ENCODE results near the gene APP. TPM values are rescaled to one million over a fixed set of nuclear protein-coding genes. Genes with fewer than 3 reads are reported as not detected.

The APP gene
- total RNA-seq, 8 experiments from 2014 or later, result 252 to 1,066 (median 518) TPM

- H3K4me3 ChIP-seq, result no peak overlapping the region
- in situ Hi-C loops (cut with MboI; ENCODE audit: low pct_unique_long_range_greater_than_20kb in 2 of 9, low sequenced_read_pairs in 9 of 9, unreplicated experiment in 9 of 9), result loop anchor here in 1 of 9 experiments (10.0 to 25.0 kb wide), 2 partner anchors 58 to 251 kb away; partner anchors contain the start of gene MRPL39
- 8 to 89% (median 49%) methylated on average over 1 of the region's 1 CpG; no CpG with 5 or more reads in 2 of the 10 experiments for WGBS, 10 experiments
These were observed 307.5 kb downstream of the APP start for GRCh38 chr21:25863031-25863430.

GRCh38 chr21:25862596-25862995, 308.0 kb downstream of the APP start:
- ATAC-seq (replicated peaks in 6 of 8), result peak in 1 of 8 experiments; percentile 25
- 40 to 100% (median 69%) methylated on average over 1 of the region's 1 CpG for WGBS, 10 experiments
- in situ Hi-C loops (cut with MboI; ENCODE audit: low pct_unique_long_range_greater_than_20kb in 2 of 9, low sequenced_read_pairs in 9 of 9, unreplicated experiment in 9 of 9), result loop anchor here in 1 of 9 experiments (10.0 to 25.0 kb wide), 2 partner anchors 58 to 250 kb away; partner anchors contain the start of gene MRPL39
- Histone ChIP-seq H3K4me3 (no peak overlapping the region), H3K4me1 (replicated peaks in 1 of 2) (peaks cover 14 to 37% of the 10 kb centered on the region in 2 donors), H3K27ac (no peak overlapping the region)

More at GRCh38 chr21:25863031-25863430, 307.5 kb downstream of the APP start:
- Histone ChIP-seq H3K27ac (no peak overlapping the region), H3K4me1 (replicated peaks in 1 of 2) (peaks cover 16 to 37% of the 10 kb centered on the region in 2 donors)
- no peak for ATAC-seq (replicated peaks in 6 of 8)

- Histone ChIP-seq H3K27ac (no peak overlapping the region), H3K4me1 (replicated peaks in 1 of 2) (peaks cover 13 to 35% of the 10 kb centered on the region in 2 donors), H3K4me3 (no peak overlapping the region)
- peak in 3 of 8 experiments; percentile 19 to 21 (median 20) for ATAC-seq (replicated peaks in 6 of 8)
- WGBS, 10 experiments, result 7 to 100% (median 83%) methylated on average over 1 to 3 of the region's 3 CpGs; no CpG with 5 or more reads in 2 of the 10 experiments
- in situ Hi-C loops (cut with MboI; ENCODE audit: low pct_unique_long_range_greater_than_20kb in 2 of 9, low sequenced_read_pairs in 9 of 9, unreplicated experiment in 9 of 9), result loop anchor here in 1 of 9 experiments (10.0 to 25.0 kb wide), 2 partner anchors 57 to 250 kb away; partner anchors contain the start of gene MRPL39
These were observed 308.5 kb downstream of the APP start for GRCh38 chr21:25862112-25862511.

- Histone ChIP-seq H3K4me3 (no peak overlapping the region), H3K4me1 (replicated peaks in 1 of 2) (peaks cover 13 to 32% of the 10 kb centered on the region in 2 donors), H3K27ac (peak overlapping the region in 1 of 2 donors; percentile 49)
- 11 to 76% (median 46%) methylated on average over 2 to 5 of the region's 5 CpGs for WGBS, 10 experiments
- ATAC-seq (replicated peaks in 6 of 8), result peak in 5 of 8 experiments; percentile 81 to 98 (median 97)
- in situ Hi-C loops (cut with MboI; ENCODE audit: low pct_unique_long_range_greater_than_20kb in 2 of 9, low sequenced_read_pairs in 9 of 9, unreplicated experiment in 9 of 9), result loop anchor here in 1 of 9 experiments (25.0 kb wide), 1 partner anchor 247 kb away; the partner anchor contains the start of gene MRPL39
These were observed 311.2 kb downstream of the APP start for GRCh38 chr21:25859235-25859929.

GRCh38 chr21:25858325-25858724, 312.2 kb downstream of the APP start:
- no peak overlapping the region for H3K4me3 ChIP-seq
- peak in 3 of 8 experiments; percentile 65 to 96 (median 72) for ATAC-seq (replicated peaks in 6 of 8)
- H3K27ac ChIP-seq, result no peak overlapping the region
- 50 to 100% (median 100%) methylated on average over 1 to 3 of the region's 3 CpGs; no CpG with 5 or more reads in 2 of the 10 experiments for WGBS, 10 experiments
- in situ Hi-C loops (cut with MboI; ENCODE audit: low pct_unique_long_range_greater_than_20kb in 2 of 9, low sequenced_read_pairs in 9 of 9, unreplicated experiment in 9 of 9), result loop anchor here in 1 of 9 experiments (25.0 kb wide), 1 partner anchor 246 kb away; the partner anchor contains the start of gene MRPL39
- peaks cover 13 to 32% of the 10 kb centered on the region in 2 donors for H3K4me1 ChIP-seq (replicated peaks in 1 of 2)

- WGBS, 10 experiments, result 26 to 86% (median 71%) methylated on average over 1 to 6 of the region's 6 CpGs
- in situ Hi-C loops (cut with MboI; ENCODE audit: low pct_unique_long_range_greater_than_20kb in 2 of 9, low sequenced_read_pairs in 9 of 9, unreplicated experiment in 9 of 9), result loop anchor here in 1 of 9 experiments (25.0 kb wide), 1 partner anchor 245 kb away; the partner anchor contains the start of gene MRPL39
- H3K4me3 ChIP-seq, result no peak overlapping the region
- peak in 3 of 8 experiments; percentile 17 to 43 (median 22) for ATAC-seq (replicated peaks in 6 of 8)
- H3K4me1 ChIP-seq (replicated peaks in 1 of 2), result peaks cover 13 to 32% of the 10 kb centered on the region in 2 donors
- H3K27ac ChIP-seq, result no peak overlapping the region
These were observed 313.1 kb downstream of the APP start for GRCh38 chr21:25857308-25858074.

- no peak overlapping the region for H3K27ac ChIP-seq
- ATAC-seq (replicated peaks in 6 of 8), result no peak
- WGBS, 10 experiments, result 18 to 94% (median 83%) methylated on average over 2 to 4 of the region's 5 CpGs; no CpG with 5 or more reads in 4 of the 10 experiments
- in situ Hi-C loops (cut with MboI; ENCODE audit: low pct_unique_long_range_greater_than_20kb in 2 of 9, low sequenced_read_pairs in 9 of 9, unreplicated experiment in 9 of 9), result loop anchor here in 1 of 9 experiments (25.0 kb wide), 1 partner anchor 243 kb away; the partner anchor contains the start of gene MRPL39
- peaks cover 14 to 33% of the 10 kb centered on the region in 2 donors for H3K4me1 ChIP-seq (replicated peaks in 1 of 2)
- H3K4me3 ChIP-seq, result no peak overlapping the region
These were observed 315.0 kb downstream of the APP start for GRCh38 chr21:25855576-25855975.

GRCh38 chr21:25850126-25850842, 320.3 kb downstream of the APP start:
- in situ Hi-C loops (cut with MboI; ENCODE audit: low pct_unique_long_range_greater_than_20kb in 2 of 9, low sequenced_read_pairs in 9 of 9, unreplicated experiment in 9 of 9), result loop anchor here in 1 of 9 experiments (25.0 kb wide), 1 partner anchor 238 kb away; the partner anchor contains the start of gene MRPL39
- H3K4me3 ChIP-seq, result no peak overlapping the region
- WGBS, 10 experiments, result 29 to 100% (median 86%) methylated on average over 1 of the region's 1 CpG; no CpG with 5 or more reads in 3 of the 10 experiments
- peaks cover 4 to 7% of the 10 kb centered on the region in 2 donors for H3K4me1 ChIP-seq (replicated peaks in 1 of 2)
- no peak overlapping the region for H3K27ac ChIP-seq
- ATAC-seq (replicated peaks in 6 of 8), result peak in 4 of 8 experiments; percentile 24 to 65 (median 52)

- in situ Hi-C loops (cut with MboI; ENCODE audit: low pct_unique_long_range_greater_than_20kb in 2 of 9, low sequenced_read_pairs in 9 of 9, unreplicated experiment in 9 of 9), result no loop called here
- Histone ChIP-seq H3K4me1 (replicated peaks in 1 of 2) (peaks cover 4 to 7% of the 10 kb centered on the region in 2 donors), H3K4me3 (no peak overlapping the region), H3K27ac (no peak overlapping the region)
- 0 to 88% (median 63%) methylated on average over 1 of the region's 2 CpGs; no CpG with 5 or more reads in 7 of the 10 experiments for whole genome bisulfite sequencing, 10 experiments
- no peak for ATAC-seq (replicated peaks in 6 of 8)
These were observed 322.3 kb downstream of the APP start for GRCh38 chr21:25848309-25848708.

- Histone ChIP-seq H3K27ac (no peak overlapping the region), H3K4me3 (no peak overlapping the region), H3K4me1 (replicated peaks in 1 of 2) (peaks cover 3 to 12% of the 10 kb centered on the region in 2 donors)
- ATAC-seq (replicated peaks in 6 of 8), result peak in 2 of 8 experiments; percentile 46 to 70
- WGBS, 10 experiments, result 10 to 100% (median 63%) methylated on average over 1 to 5 of the region's 5 CpGs
- in situ Hi-C loops (cut with MboI; ENCODE audit: low pct_unique_long_range_greater_than_20kb in 2 of 9, low sequenced_read_pairs in 9 of 9, unreplicated experiment in 9 of 9), result no loop called here
These were observed 324.8 kb downstream of the APP start for GRCh38 chr21:25845729-25846256.

GRCh38 chr21:25842925-25843324, 327.6 kb downstream of the APP start:
- no peak overlapping the region for H3K4me3 ChIP-seq
- ATAC-seq (replicated peaks in 6 of 8), result no peak
- H3K4me1 ChIP-seq (replicated peaks in 1 of 2), result peaks cover 0 to 5% of the 10 kb centered on the region in 2 donors
- H3K27ac ChIP-seq, result no peak overlapping the region
- WGBS, 10 experiments, result 0 to 75% (median 39%) methylated on average over 1 to 3 of the region's 3 CpGs
- in situ Hi-C loops (cut with MboI; ENCODE audit: low pct_unique_long_range_greater_than_20kb in 2 of 9, low sequenced_read_pairs in 9 of 9, unreplicated experiment in 9 of 9), result no loop called here

- WGBS, 10 experiments, result 33 to 100% (median 77%) methylated on average over 1 to 4 of the region's 4 CpGs; no CpG with 5 or more reads in 2 of the 10 experiments
- in situ Hi-C loops (cut with MboI; ENCODE audit: low pct_unique_long_range_greater_than_20kb in 2 of 9, low sequenced_read_pairs in 9 of 9, unreplicated experiment in 9 of 9), result no loop called here
- Histone ChIP-seq H3K27ac (no peak overlapping the region), H3K4me3 (no peak overlapping the region), H3K4me1 (replicated peaks in 1 of 2) (peaks cover 5 to 20% of the 10 kb centered on the region in 2 donors)
- peak in 3 of 8 experiments; percentile 62 to 89 (median 74) for ATAC-seq (replicated peaks in 6 of 8)
These were observed 331.8 kb downstream of the APP start for GRCh38 chr21:25838809-25839208.

Measured in motor neuron (in vitro differentiated cells).